ENCODE measurements around the gene RBMS1.
"Not testable (repeated sequence)": the region's sequence is repeated elsewhere in the genome, so short reads cannot be mapped to it uniquely, and the experiment has no call there.

The RBMS1 gene

GRCh38 chr2:160457588-160457987 lies 36.0 kb downstream of the RBMS1 start:
- no peaks in the 10 kb centered on the region for H3K27me3 ChIP-seq (ENCODE audit: insufficient read depth, low read depth)
- no peak for TF ChIP-seq CTCF (conservative IDR thresholded peaks at IDR 0.05; ENCODE audit: low read depth, low read length)
- H3K4me3 ChIP-seq (IDR thresholded peaks at IDR 0.05; ENCODE audit: insufficient read depth, low read depth, low read length) = no peak overlapping the region
- H2AFZ ChIP-seq (ENCODE audit: low read depth) = no peak overlapping the region
- no peak overlapping the region for H3K27ac ChIP-seq
- H3K79me2 ChIP-seq (ENCODE audit: insufficient read depth, low read depth) = no peaks in the 10 kb centered on the region
- no peaks in the 10 kb centered on the region for H4K20me1 ChIP-seq (ENCODE audit: insufficient read depth)
- no peaks in the 10 kb centered on the region for H3K4me1 ChIP-seq (ENCODE audit: low read depth, poor library complexity, severe bottlenecking)
- no peak overlapping the region for H3K4me2 ChIP-seq
- H3K9ac ChIP-seq = no peak overlapping the region
- H3K36me3 ChIP-seq (ENCODE audit: insufficient read depth) = no peaks in the 10 kb centered on the region

- no peaks in the 10 kb centered on the region for H3K79me2 ChIP-seq (ENCODE audit: insufficient read depth, low read depth)
- no peaks in the 10 kb centered on the region for H3K36me3 ChIP-seq (ENCODE audit: insufficient read depth)
- no peak overlapping the region for H3K27ac ChIP-seq
- H3K4me1 ChIP-seq (ENCODE audit: low read depth, poor library complexity, severe bottlenecking) = no peaks in the 10 kb centered on the region
- H3K9ac ChIP-seq = no peak overlapping the region
- no peak overlapping the region for H3K4me3 ChIP-seq (IDR thresholded peaks at IDR 0.05; ENCODE audit: insufficient read depth, low read depth, low read length)
- H3K27me3 ChIP-seq (ENCODE audit: insufficient read depth, low read depth) = no peaks in the 10 kb centered on the region
- no peaks in the 10 kb centered on the region for H4K20me1 ChIP-seq (ENCODE audit: insufficient read depth)
- H3K4me2 ChIP-seq = no peak overlapping the region
- TF ChIP-seq CTCF (conservative IDR thresholded peaks at IDR 0.05; ENCODE audit: low read depth, low read length) = no peak
- no peak overlapping the region for H2AFZ ChIP-seq (ENCODE audit: low read depth)
These were observed 39.4 kb downstream of the RBMS1 start for GRCh38 chr2:160454070-160454797.

GRCh38 chr2:160453111-160453820 lies 40.3 kb downstream of the RBMS1 start:
- H3K4me3 ChIP-seq (IDR thresholded peaks at IDR 0.05; ENCODE audit: insufficient read depth, low read depth, low read length) = no peak overlapping the region
- H2AFZ ChIP-seq (ENCODE audit: low read depth) = no peak overlapping the region
- TF ChIP-seq CTCF (conservative IDR thresholded peaks at IDR 0.05; ENCODE audit: low read depth, low read length) = no peak
- H3K4me2 ChIP-seq = no peak overlapping the region
- H3K4me1 ChIP-seq (ENCODE audit: low read depth, poor library complexity, severe bottlenecking) = no peaks in the 10 kb centered on the region
- no peaks in the 10 kb centered on the region for H3K79me2 ChIP-seq (ENCODE audit: insufficient read depth, low read depth)
- no peaks in the 10 kb centered on the region for H3K27me3 ChIP-seq (ENCODE audit: insufficient read depth, low read depth)
- H4K20me1 ChIP-seq (ENCODE audit: insufficient read depth) = no peaks in the 10 kb centered on the region
- no peak overlapping the region for H3K9ac ChIP-seq
- H3K27ac ChIP-seq = no peak overlapping the region
- H3K36me3 ChIP-seq (ENCODE audit: insufficient read depth) = no peaks in the 10 kb centered on the region

GRCh38 chr2:160450486-160450885 lies 43.1 kb downstream of the RBMS1 start:
- Histone ChIP-seq H4K20me1 (ENCODE audit: insufficient read depth) (no peaks in the 10 kb centered on the region), H3K4me2 (no peak overlapping the region), H3K79me2 (ENCODE audit: insufficient read depth, low read depth) (no peaks in the 10 kb centered on the region), H2AFZ (ENCODE audit: low read depth) (no peak overlapping the region), H3K27me3 (ENCODE audit: insufficient read depth, low read depth) (no peaks in the 10 kb centered on the region), H3K36me3 (ENCODE audit: insufficient read depth) (no peaks in the 10 kb centered on the region), H3K4me1 (ENCODE audit: low read depth, poor library complexity, severe bottlenecking) (no peaks in the 10 kb centered on the region), H3K4me3 (IDR thresholded peaks at IDR 0.05; ENCODE audit: insufficient read depth, low read depth, low read length) (no peak overlapping the region), H3K27ac (no peak overlapping the region), H3K9ac (no peak overlapping the region)
- no peak for TF ChIP-seq CTCF (conservative IDR thresholded peaks at IDR 0.05; ENCODE audit: low read depth, low read length)

- not testable (repeated sequence) for H3K27me3 ChIP-seq (ENCODE audit: insufficient read depth, low read depth); H2AFZ ChIP-seq (ENCODE audit: low read depth)
These were observed 44.8 kb downstream of the RBMS1 start for GRCh38 chr2:160448821-160449220.

More at GRCh38 chr2:160448821-160449220, 44.8 kb downstream of the RBMS1 start:
- not testable (repeated sequence) for H3K27ac ChIP-seq; H3K79me2 ChIP-seq (ENCODE audit: insufficient read depth, low read depth); H3K4me1 ChIP-seq (ENCODE audit: low read depth, poor library complexity, severe bottlenecking); H3K9ac ChIP-seq; H3K4me3 ChIP-seq (IDR thresholded peaks at IDR 0.05; ENCODE audit: insufficient read depth, low read depth, low read length); H4K20me1 ChIP-seq (ENCODE audit: insufficient read depth); H3K4me2 ChIP-seq; H3K36me3 ChIP-seq (ENCODE audit: insufficient read depth)
